Progenitor cell of endocrine pancreas (in vitro differentiated cells): ENCODE measurements around the gene ERH. TPM values are rescaled to one million over a fixed set of nuclear protein-coding genes. Genes with fewer than 3 reads are reported as not detected.

Experiments
- DNase-seq: peaks from one replicate; pipeline ENCODE4 v3.0.0; 2021; ENCODE audit warnings: low spot score; ENCODE audit not compliant: unreplicated experiment
- H3K27ac Mint-ChIP-seq: 2 replicates; pipeline ENCODE4 v1.8.0; 2021; ENCODE audit warnings: mild to moderate bottlenecking, moderate library complexity, mixed read lengths
- H3K27me3 Mint-ChIP-seq: 2 replicates; pipeline ENCODE4 v1.8.0; 2021; ENCODE audit warnings: mixed read lengths
- H3K36me3 Mint-ChIP-seq: 2 replicates; pipeline ENCODE4 v1.8.0; 2022; ENCODE audit warnings: mixed read lengths; ENCODE audit not compliant: insufficient read depth
- H3K4me1 Mint-ChIP-seq: 2 replicates; pipeline ENCODE4 v1.8.0; 2021; ENCODE audit warnings: low read depth, mixed read lengths
- H3K4me3 Mint-ChIP-seq: 2 replicates; pipeline ENCODE4 v1.8.0; 2021; ENCODE audit warnings: low read depth, mild to moderate bottlenecking, moderate library complexity, mixed read lengths
- H3K9me3 Mint-ChIP-seq: 2 replicates; pipeline ENCODE4 v1.8.0; 2021; ENCODE audit warnings: low read depth, mixed read lengths
- total RNA-seq: library from RNA; stranded (reverse); gene quantifications from 2 replicates; pipeline ENCODE4 v1.2.1, GENCODE V29; 2021
- TF ChIP-seq, protein P1 (sequence below): fragments of 200-600 bp; sonication (generic); IDR thresholded peaks from one replicate; pipeline ENCODE4 v1.5.0; 2021; ENCODE audit warnings: antibody characterized with exemption, mild to moderate bottlenecking; ENCODE audit not compliant: unreplicated experiment

The ERH gene
- total RNA-seq, 1 donor from 2014 or later: 310 TPM

- Mint-ChIP-seq H3K9me3 (no peaks in the 10 kb centered on the region), H3K27ac (no peak overlapping the region), H3K4me1 (no peaks in the 10 kb centered on the region), H3K4me3 (no peak overlapping the region), H3K27me3 (no peaks in the 10 kb centered on the region), H3K36me3 (no peaks in the 10 kb centered on the region)
- no peak for DNase-seq
- TF ChIP-seq, protein P1, sequence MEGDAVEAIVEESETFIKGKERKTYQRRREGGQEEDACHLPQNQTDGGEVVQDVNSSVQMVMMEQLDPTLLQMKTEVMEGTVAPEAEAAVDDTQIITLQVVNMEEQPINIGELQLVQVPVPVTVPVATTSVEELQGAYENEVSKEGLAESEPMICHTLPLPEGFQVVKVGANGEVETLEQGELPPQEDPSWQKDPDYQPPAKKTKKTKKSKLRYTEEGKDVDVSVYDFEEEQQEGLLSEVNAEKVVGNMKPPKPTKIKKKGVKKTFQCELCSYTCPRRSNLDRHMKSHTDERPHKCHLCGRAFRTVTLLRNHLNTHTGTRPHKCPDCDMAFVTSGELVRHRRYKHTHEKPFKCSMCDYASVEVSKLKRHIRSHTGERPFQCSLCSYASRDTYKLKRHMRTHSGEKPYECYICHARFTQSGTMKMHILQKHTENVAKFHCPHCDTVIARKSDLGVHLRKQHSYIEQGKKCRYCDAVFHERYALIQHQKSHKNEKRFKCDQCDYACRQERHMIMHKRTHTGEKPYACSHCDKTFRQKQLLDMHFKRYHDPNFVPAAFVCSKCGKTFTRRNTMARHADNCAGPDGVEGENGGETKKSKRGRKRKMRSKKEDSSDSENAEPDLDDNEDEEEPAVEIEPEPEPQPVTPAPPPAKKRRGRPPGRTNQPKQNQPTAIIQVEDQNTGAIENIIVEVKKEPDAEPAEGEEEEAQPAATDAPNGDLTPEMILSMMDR: no peak
Observed at GRCh38 chr14:69332782-69333395, 65.2 kb downstream of the ERH start.

DNA sequence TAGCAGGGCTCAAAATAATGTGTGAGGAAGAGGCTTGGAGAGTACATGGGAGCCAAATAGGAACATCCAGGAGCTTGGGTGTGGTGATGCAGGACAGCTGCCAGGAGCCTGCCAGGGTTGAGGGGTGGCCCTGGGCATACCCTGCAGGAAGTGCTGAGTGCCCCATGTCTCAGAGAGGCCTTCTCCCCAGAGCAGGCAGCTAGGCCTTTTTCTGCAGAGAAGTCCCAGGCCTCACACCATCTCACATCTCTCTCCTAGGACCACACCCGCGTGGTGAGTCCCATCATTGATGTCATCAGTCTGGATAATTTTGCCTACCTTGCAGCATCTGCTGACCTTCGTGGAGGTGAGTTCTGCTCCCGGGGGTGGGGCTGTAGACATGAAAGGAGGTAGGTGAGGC lies 66.9 kb downstream of the ERH start:
- no peaks in the 10 kb centered on the region for H3K27me3 Mint-ChIP-seq
- H3K4me3 Mint-ChIP-seq: no peak overlapping the region
- H3K27ac Mint-ChIP-seq: no peak overlapping the region
- no peaks in the 10 kb centered on the region for H3K9me3 Mint-ChIP-seq
- H3K4me1 Mint-ChIP-seq: no peaks in the 10 kb centered on the region
- no peak for DNase-seq
- TF ChIP-seq, protein P1: no peak
- H3K36me3 Mint-ChIP-seq: no peaks in the 10 kb centered on the region

Other genes starting within 250 kb of the ERH start
- 90.3 and 92.5 TPM in 2 replicates for gene DCAF5, start 245.2 kb downstream of the ERH start, total RNA-seq
- gene EXD2, start 206.8 kb downstream of the ERH start, total RNA-seq: 40.4 and 44.2 TPM in 2 replicates
- gene GALNT16, start 138.1 kb downstream of the ERH start, total RNA-seq: 9.5 and 12.7 TPM in 2 replicates
- 57.1 and 62.2 TPM in 2 replicates for gene SLC39A9, start 393 bp upstream of the ERH start, total RNA-seq
- gene PLEKHD1, start 86.4 kb upstream of the ERH start, total RNA-seq: 1.5 and 2.0 TPM in 2 replicates
- 0.22 and 0.24 TPM in 2 replicates for gene CCDC177, start 176.6 kb upstream of the ERH start, total RNA-seq
- gene SUSD6, start 213.3 kb upstream of the ERH start, total RNA-seq: 21.0 and 22.3 TPM in 2 replicates